ENCODE results near the gene YBEY.

YBEY gene

GRCh38 chr21:46316708-46317324 lies 30.7 kb downstream of the YBEY start:
- TF ChIP-seq RARB (CRISPR knock-in tag; IDR thresholded peaks at IDR 0.05) (no peak), TSHZ2 (CRISPR knock-in tag; IDR thresholded peaks at IDR 0.05) (no peak), PATZ1 (CRISPR knock-in tag; IDR thresholded peaks at IDR 0.05; ENCODE audit: borderline replicate concordance) (no peak), ZNF565 (CRISPR knock-in tag; conservative IDR thresholded peaks at IDR 0.05; ENCODE audit: low read depth) (no peak), ZFP3 (CRISPR knock-in tag; IDR thresholded peaks at IDR 0.05) (no peak), OSR1 (CRISPR knock-in tag; IDR thresholded peaks at IDR 0.05) (no peak)
- ATAC-seq = no peak

- ATAC-seq = no peak
- TF ChIP-seq RARB (CRISPR knock-in tag; IDR thresholded peaks at IDR 0.05) (no peak), SNAI2 (CRISPR knock-in tag; IDR thresholded peaks at IDR 0.05) (no peak), ZFP30 (CRISPR knock-in tag; IDR thresholded peaks at IDR 0.05) (no peak), BACH2 (CRISPR knock-in tag; IDR thresholded peaks at IDR 0.05; ENCODE audit: borderline replicate concordance) (no peak), POU6F1 (CRISPR knock-in tag; IDR thresholded peaks at IDR 0.05; ENCODE audit: borderline replicate concordance, low read depth) (no peak), ARNTL (CRISPR knock-in tag; IDR thresholded peaks at IDR 0.05; ENCODE audit: borderline replicate concordance, low read depth) (no peak), CSDC2 (CRISPR knock-in tag; IDR thresholded peaks at IDR 0.05) (no peak), ZNF8 (CRISPR knock-in tag; IDR thresholded peaks at IDR 0.05) (no peak), TSHZ2 (CRISPR knock-in tag; IDR thresholded peaks at IDR 0.05) (no peak), ISL1 (CRISPR knock-in tag; IDR thresholded peaks at IDR 0.05) (no peak), TCF4 (CRISPR knock-in tag; IDR thresholded peaks at IDR 0.05; ENCODE audit: borderline replicate concordance) (no peak)
These were observed 31.7 kb downstream of the YBEY start for GRCh38 chr21:46317710-46318463.

GRCh38 chr21:46318464-46318845 lies 32.3 kb downstream of the YBEY start:
- no peak for ATAC-seq
- TF ChIP-seq CSDC2 (CRISPR knock-in tag; IDR thresholded peaks at IDR 0.05) = no peak
- no peak for TF ChIP-seq CREB5 (CRISPR knock-in tag; IDR thresholded peaks at IDR 0.05; ENCODE audit: low read depth)
- no peak for TF ChIP-seq OSR1 (CRISPR knock-in tag; IDR thresholded peaks at IDR 0.05)
- TF ChIP-seq BACH2 (CRISPR knock-in tag; IDR thresholded peaks at IDR 0.05; ENCODE audit: borderline replicate concordance) = no peak
- TF ChIP-seq ZFP30 (CRISPR knock-in tag; IDR thresholded peaks at IDR 0.05) = no peak
- TF ChIP-seq RARB (CRISPR knock-in tag; IDR thresholded peaks at IDR 0.05) = no peak
- no peak for TF ChIP-seq POU6F1 (CRISPR knock-in tag; IDR thresholded peaks at IDR 0.05; ENCODE audit: borderline replicate concordance, low read depth)
- no peak for TF ChIP-seq ZNF8 (CRISPR knock-in tag; IDR thresholded peaks at IDR 0.05)
- TF ChIP-seq ESRRG (CRISPR knock-in tag; IDR thresholded peaks at IDR 0.05) = no peak
- TF ChIP-seq ARNTL (CRISPR knock-in tag; IDR thresholded peaks at IDR 0.05; ENCODE audit: borderline replicate concordance, low read depth) = no peak
- TF ChIP-seq TSHZ2 (CRISPR knock-in tag; IDR thresholded peaks at IDR 0.05) = no peak
- TF ChIP-seq SNAI2 (CRISPR knock-in tag; IDR thresholded peaks at IDR 0.05) = no peak

All from SK-N-SH treated with all-trans-retinoic acid at 6 μM for 48 hours (cell line).